Left hindlimb (tissue), 1 donor: ENCODE data around the gene GABPB2.
A peak's percentile ranks its signal among the peaks of the same experiment; 100 is the strongest.

Experiments used
- DNase-seq: peaks from one replicate; pipeline ENCODE4 v3.0.0-alpha.2; 2018

The GABPB2 gene

GRCh38 chr1:151133018-151133806 lies 62.7 kb downstream of the GABPB2 start:
- DNase-seq: peak; percentile 43

GRCh38 chr1:151134396-151134795 lies 63.8 kb downstream of the GABPB2 start:
- DNase-seq: no peak

- no peak for DNase-seq
Observed at GRCh38 chr1:151134991-151135390, 64.4 kb downstream of the GABPB2 start.

- DNase-seq: no peak
Observed at GRCh38 chr1:151135433-151136385, 65.1 kb downstream of the GABPB2 start.

GRCh38 chr1:151137789-151138188 lies 67.2 kb downstream of the GABPB2 start:
- DNase-seq: no peak

GRCh38 chr1:151142411-151143056 lies 72.0 kb downstream of the GABPB2 start:
- no peak for DNase-seq

GRCh38 chr1:151143057-151143435 lies 72.5 kb downstream of the GABPB2 start:
- DNase-seq: no peak

- DNase-seq: no peak
Observed at GRCh38 chr1:151143986-151144385, 73.4 kb downstream of the GABPB2 start.

GRCh38 chr1:151144474-151145303 lies 74.1 kb downstream of the GABPB2 start:
- DNase-seq: peak; percentile 74

- DNase-seq: peak; percentile 63
Observed at GRCh38 chr1:151145304-151146071, 74.9 kb downstream of the GABPB2 start.

GRCh38 chr1:151146072-151146411 lies 75.5 kb downstream of the GABPB2 start:
- no peak for DNase-seq

GRCh38 chr1:151146412-151147131 lies 76.0 kb downstream of the GABPB2 start, which contains the start of gene SEMA6C:
SEMA6C (minus strand) TSS chr1:151146631; CDS start chr1:151142621, 4,010 bp downstream.
- peak; percentile 96 for DNase-seq

- DNase-seq: no peak
Observed at GRCh38 chr1:151147132-151147503, 76.6 kb downstream of the GABPB2 start.

- no peak for DNase-seq
Observed at GRCh38 chr1:151147665-151148064, 77.1 kb downstream of the GABPB2 start.

GRCh38 chr1:151156515-151156819 lies 85.9 kb downstream of the GABPB2 start, which contains the start of gene TNFAIP8L2:
TNFAIP8L2 (plus strand) TSS chr1:151156649; CDS start chr1:151158698, 2,049 bp downstream.
- DNase-seq: no peak

- no peak for DNase-seq
Observed at GRCh38 chr1:151157067-151157531, 86.5 kb downstream of the GABPB2 start.

- no peak for DNase-seq
Observed at GRCh38 chr1:151158326-151158725, 87.8 kb downstream of the GABPB2 start.

GRCh38 chr1:151158751-151159251 lies 88.2 kb downstream of the GABPB2 start:
- no peak for DNase-seq

GRCh38 chr1:151159373-151159772 lies 88.8 kb downstream of the GABPB2 start:
- DNase-seq: no peak

- no peak for DNase-seq
Observed at GRCh38 chr1:151164732-151165280, 94.2 kb downstream of the GABPB2 start.
